HG03280 (cell line): ENCODE measurements around the gene DNAJB6.

Source experiments
- ATAC-seq: cut with Tn5 transposase; IDR thresholded peaks from one replicate; pipeline ENCODE4 v1.9.1; 2021; ENCODE audit warnings: mild to moderate bottlenecking, moderate library complexity; ENCODE audit not compliant: unreplicated experiment

The DNAJB6 gene

DNA sequence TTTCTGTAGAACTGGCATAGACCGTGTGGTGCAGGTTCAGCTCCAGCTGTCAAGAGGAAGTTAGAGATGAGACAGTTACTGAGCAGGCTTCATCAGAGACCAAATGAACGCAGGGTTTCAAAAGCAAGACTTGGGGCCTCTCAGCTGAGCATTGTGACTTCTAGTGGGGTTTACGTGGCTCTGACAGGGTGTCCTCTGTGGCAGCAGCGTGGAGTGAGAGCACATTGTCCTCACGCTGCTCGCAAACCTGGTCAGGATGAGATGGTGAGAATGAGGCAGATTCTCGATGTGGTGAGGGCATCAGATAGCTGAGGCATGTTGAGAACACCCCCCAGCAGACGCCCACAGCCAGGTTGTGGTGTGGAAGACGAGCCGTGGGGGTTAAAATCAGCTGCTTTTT, 126.0 kb downstream of the DNAJB6 start:
- ATAC-seq: no peak

DNA sequence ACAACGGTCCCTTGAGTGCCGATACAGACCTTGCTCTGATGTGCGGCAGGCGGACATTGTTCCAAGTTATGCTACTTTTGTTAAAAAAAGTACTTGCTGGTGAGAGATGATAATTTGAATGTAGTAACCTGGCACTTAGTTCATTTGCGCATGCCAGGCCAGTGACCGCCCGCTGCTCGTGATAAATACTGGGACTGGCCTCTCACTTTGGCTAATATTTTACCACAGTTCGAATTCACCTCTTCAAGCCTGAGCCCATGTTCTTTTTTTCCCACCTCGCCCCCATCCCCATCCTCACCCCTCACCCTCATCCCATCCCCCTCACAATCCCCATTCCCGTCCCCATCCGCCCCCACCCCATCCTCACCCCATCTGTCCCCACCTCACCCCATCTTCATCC, 126.4 kb downstream of the DNAJB6 start:
- no peak for ATAC-seq

DNA sequence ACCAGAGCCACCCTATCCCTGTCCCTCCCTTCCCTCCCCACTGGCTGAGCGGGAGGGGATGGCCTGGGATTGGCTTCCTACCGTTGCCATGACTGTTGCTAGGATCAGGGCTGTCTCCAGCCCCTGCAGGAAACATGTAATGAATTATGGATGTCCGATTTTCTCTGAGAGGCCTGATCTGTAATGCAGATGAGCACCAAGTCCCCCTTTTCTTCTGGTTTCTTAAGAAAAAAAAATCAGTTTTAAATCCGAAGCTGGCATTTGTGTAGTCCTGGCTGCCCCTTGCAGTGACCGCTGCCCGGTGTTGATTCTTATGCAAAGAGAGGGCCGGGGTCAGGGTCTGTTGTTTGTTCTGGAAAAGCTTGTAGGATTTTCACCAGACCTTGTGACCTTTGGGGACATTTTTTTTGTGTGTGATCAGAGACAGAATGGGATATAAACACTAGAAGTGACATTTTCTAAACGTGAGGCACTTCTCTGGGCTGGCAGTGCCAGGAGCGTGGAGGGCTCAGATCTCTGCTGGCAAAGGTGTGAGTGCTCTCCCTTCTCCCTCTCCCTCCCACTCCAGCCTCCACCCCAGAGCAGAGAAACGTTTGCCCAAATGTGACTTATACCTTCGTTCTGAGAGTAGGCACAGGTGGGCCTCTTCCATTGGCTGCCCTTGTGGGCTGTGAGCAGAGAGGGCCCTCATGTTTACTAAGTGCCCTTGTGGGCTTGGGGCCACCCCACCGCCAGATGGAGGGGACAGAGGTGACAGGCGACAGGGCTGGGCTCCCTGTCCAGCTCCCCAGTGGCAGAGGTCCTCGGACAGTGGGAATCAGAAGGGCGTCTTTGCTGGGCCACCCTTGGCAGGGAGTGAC, 127.5 kb downstream of the DNAJB6 start:
- no peak for ATAC-seq

DNA sequence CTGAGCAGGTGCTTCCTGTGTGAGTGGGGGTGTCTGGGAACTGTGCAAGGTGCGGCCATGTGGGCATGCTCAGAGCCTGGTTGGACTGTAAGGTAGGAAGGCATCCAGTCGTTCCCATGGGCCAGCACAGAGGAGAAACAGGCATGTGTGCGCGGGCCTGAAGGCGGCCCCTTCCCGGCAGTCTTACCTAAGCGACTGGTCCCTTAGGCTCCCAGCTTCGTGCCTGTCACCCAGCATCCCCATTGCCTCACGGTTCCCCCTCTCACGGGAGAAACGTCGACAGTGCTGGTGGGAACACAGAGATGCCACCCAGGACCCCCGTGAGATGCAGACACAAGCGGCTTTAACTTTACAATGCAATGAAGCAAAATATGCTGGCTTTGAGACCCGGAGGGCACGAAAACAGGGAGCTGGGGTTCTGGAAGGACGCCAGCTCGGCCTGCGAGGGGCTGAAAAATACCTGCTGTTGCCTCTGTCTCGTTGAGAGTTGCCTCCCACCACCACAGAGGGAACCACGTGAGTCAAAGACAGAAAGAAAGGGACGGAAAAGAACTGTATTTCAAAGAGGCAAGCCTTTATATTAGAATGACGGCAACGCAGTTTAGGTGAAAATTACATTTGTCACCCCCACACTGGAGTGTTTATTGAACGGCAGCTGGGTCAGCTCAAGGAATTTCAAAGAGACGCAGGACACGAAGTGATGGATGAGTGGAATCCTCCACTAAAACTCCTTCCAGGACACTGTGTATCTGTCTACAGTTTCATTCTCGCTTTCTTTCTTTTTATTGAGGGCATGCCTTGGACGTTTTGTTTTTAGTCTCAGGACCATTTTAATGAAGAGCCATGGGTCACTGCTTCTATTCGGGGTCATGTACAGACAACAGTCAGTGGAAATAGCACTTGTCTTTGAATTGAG, 128.4 kb downstream of the DNAJB6 start:
- no peak for ATAC-seq

DNA sequence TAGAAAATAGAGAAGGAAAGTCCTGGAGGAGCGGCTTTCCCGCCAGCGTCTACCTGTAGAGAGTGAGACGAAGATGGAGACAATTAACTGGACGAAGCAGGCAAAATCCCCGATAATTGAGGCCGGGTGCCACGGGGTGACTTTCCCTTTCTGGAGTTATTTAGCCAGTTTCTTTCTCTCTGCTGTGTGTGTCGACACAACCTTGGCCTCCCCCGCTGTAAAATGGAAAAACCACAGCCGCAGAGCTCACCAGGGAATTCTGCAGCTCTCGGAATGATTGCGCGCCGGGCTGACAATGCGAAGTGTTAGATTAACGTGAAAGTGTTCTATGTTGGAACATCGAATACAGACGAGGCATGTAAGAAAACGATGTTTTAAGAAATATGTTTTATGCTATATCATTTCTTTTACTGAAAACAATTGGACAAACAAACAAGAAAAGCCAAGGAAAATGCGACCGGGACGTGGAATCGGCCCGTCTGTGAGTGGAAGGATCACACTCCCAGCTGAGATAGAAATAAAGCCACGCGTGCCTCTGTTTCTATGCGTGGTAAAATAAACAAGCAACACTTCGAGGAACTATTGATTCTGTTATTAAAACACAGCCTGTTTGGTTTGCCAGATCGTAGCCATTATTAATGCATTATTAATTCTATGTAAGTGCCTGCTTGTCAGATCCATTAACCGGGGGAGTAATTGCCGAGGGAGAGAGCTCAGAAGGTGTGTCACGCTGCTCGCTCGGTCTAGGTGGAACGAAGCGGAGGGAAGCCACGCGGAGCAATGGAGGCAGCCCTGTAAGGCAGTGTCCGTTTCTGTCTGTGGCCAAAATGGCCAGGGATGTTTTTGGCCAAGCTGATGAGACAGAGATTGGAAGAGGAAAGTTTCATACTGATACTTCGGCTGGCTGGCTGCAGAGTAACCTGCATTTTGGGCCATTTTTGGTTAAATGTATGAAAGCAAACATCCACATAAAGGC, 129.4 kb downstream of the DNAJB6 start:
- no peak for ATAC-seq

DNA sequence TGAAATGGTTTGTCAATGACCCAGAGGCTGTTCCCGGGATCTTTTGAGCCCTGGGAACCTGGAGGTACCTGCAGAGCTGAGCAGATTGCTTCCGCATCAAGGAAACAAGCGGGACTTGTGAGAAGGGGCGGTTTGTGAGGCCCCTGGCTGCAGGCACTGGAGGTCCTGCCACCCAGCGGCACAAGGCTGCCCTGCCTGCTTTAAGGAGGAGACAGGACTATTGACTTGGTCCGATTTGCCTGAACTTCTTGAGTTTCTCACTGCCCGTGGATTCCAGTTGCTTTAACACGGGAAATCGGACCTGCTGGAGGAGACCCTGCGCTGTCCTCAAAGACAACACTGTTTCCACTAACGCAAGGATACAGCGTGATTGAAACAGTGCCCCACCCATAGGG, 130.1 kb downstream of the DNAJB6 start:
- ATAC-seq: no peak
